ENCODE measurements around the gene ROCK1.

Gene ROCK1

DNA sequence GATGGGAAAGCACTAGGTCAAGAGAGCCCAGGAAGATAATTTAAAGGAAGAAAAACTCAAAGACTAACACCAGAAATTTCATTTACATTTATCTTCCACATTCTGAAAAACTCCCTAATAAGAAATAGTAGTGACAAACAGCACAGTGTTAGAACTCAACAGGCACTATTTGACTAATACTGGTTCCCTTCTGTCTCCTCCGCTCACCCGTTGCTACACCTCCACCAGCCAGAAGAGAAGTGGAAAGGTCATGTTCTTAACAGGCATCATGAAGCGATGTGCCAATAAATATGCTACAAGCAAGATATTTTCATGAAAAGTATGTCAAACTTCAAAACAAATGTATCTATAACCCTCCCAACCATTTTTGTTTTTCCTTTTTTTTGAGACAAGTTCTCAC lies 5.7 kb downstream of the ROCK1 start:
- no peak for DNase-seq (ENCODE audit: low spot score)

DNA sequence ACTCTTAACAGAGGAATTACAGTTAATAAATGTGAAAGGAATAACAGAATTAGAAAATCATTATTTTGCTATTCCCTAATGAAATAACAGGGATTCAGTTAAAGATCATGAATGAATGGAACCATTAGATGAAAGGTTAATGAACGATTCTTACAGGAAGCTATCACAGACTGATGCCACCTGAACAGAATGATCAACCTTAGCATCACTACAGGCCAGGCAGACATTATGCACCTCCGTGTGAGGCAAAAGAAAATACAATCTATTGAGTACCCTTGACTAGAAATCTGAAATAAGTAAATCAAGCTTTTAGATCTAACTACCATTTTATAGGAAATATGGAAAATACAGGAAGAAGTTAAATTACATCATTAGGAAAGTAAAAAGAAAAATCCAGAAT lies 10.4 kb downstream of the ROCK1 start:
- no peak for DNase-seq (ENCODE audit: low spot score)

DNA sequence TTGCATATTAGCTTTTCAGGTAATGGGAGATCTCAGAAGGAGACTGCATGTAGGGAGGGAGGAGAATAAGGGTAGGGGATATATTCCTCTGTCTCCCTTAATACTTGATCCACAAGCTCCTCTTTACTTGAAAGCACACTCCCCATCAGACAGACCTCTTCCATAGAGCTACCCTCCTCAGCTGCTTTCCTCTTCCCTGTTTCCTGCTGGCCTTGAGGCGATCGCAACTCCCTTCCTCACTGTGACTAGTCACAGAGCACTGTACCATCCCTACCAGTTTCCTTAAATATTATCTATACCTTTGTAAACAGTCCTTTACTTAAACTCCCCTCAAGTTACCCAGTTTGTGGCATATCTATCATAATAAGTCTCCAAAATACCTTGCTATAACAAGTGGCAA lies 10.9 kb downstream of the ROCK1 start:
- DNase-seq (ENCODE audit: low spot score): no peak

DNA sequence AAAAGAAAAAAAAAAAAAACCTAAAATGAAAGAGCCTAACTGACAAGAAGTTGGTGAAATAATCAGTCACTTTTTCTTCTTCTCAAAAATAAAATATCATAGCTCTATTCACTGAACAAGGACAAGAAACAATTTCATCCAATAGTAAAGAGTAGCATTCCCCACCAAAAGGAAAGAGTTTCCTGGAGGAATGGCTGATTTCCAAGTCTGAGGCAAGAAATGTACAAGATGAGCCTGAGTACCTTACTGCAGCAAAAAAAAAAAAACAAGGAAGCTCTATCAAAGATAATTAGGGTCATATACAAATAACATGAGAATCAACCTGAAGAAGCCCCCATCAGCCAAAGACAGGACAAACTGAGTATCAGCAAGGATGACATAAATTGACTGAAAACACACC lies 11.5 kb downstream of the ROCK1 start:
- DNase-seq (ENCODE audit: low spot score): no peak

DNA sequence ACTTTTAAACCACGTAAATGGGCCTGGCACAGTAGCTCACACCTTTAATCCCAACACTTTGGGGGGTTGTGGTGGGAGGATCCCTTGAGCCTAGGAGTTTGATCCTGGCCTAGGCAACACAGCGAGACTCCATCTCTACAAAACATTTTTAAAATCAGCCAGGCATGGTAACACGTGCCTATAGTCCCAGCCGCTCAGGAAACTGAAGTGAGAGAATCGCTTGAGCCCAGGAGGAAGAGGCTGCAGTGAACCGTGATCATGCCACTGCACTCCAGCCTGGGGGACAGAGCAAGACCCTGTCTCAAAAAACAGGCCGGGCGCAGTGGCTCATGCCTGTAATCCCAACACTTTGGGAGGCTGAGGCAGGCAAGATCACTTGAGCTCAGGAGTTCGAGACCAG lies 12.2 kb downstream of the ROCK1 start:
- no peak for DNase-seq (ENCODE audit: low spot score)

DNA sequence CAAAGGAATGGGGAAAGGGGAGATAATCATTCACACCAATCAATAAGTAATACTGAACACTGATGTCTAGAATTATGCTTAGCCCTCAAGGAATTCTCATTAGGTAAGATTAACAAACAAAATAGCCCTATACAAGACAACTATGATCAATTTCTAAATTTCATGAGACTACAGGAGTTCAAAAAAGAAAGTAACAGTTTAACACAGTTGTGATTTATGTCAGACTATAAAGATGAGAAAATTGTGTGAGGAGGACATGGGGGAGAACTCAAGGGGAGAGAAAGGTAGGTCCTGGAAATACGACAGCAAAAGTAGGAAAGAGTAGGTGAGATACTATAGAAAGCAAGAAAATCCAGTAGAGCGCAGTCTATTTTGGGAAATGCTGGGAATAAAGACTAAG lies 14.9 kb downstream of the ROCK1 start:
- DNase-seq (ENCODE audit: low spot score): no peak

DNA sequence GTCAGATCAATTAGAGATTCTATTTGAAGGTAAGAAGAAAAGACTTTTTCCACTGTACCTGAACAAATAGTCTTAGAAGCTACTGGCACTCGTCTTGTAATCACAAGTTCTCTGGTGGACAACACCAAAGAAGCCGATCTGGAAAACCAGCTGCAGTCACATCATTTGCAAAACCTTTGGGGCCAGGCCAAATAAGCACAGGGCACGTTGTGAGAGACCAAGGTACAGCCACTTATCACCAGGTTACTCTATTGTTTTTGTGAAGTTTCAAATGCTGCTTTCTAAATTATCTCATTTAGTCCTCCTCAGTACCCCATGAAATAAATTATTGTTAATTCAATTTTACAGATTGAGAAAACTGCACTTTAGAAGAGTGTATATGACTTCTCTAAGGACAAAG lies 18.5 kb downstream of the ROCK1 start:
- DNase-seq (ENCODE audit: low spot score): no peak

DNA sequence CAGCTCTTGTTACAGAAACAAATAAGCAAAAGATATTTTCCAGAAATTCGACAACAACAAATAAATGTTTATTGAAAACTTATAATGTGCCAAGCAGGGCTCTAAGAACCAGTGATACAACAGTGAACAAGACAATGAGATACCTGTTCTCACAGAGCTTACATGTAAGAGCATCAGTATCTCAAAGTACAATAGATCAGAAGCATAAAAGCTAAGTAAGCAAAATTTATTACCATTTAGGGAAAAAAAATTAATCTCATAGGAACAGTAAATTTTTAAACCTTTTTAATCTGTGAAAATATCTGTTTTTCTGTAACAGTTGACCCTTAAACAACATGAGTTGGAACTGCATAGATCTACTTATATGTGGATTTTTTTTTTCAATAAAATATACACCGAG lies 20.9 kb downstream of the ROCK1 start:
- no peak for DNase-seq (ENCODE audit: low spot score)

DNA sequence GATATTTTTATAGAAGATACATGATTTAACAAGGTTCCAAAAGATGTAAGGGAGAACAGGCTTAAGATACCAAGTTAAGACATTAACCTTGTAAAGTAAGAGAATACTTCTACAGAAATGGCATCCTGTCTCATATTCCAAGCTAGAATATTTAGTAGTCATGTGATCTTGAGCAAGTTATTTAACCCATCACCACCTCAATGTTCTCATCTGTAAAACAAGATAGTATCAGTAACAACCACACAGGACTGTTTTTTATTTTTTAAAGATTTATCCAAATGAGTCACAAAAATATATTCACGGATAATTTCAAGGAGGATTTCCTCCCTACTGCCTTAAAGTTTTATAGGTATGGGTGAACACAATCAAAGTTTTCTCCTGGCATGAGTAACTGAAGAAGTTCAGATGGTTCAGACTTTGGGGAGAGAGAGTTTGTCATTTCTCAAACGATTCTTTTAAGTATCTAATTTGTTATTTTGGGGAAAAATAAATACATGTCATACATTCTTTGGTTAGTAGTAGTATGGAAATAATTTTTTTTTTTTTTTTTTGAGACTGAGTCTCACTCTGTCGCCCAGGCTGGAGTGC lies 25.9 kb downstream of the ROCK1 start:
- DNase-seq (ENCODE audit: low spot score): no peak

DNA sequence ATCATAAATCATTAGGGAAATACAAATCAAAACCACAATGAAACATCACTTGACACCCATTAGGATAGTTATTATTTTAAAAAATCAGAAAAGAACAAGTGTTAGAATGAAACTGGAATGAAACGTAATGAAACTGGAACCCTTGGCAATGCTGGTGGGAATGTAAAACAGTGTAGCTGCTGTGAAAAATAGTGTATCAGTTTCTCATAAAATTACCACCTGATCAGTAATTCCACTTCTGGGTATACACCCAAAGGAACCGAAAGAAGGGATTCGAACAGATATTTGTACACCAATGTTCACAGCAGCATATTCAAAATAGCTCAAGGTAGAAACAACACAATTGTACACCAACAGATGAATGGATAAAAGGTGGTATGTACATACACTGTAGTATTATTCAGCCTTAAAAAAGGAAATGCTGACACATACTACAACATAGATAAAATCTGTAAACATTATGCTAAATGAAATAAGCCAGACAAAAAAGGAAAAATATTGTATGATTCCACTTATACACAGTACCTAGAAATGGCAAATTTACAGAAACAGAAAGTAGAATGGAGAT lies 27.0 kb downstream of the ROCK1 start:
- DNase-seq (ENCODE audit: low spot score): no peak

DNA sequence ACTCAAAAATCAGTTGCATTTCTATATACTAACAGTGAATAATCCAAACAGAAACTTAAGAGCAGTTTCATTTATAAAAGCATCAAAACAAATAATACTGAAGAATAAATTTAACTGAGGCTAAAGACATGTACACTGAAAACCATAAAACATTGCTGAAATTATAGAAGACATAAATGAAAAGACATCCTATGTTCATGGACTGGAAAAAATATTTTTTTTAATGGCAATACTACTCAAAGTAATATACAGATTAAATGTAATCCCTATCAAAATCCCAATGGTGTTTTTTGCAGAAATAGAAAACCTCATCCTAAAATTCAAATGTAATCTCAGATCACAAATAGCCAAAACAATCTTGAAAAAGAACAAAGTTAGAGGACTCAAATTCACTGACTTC lies 28.6 kb downstream of the ROCK1 start:
- DNase-seq (ENCODE audit: low spot score): no peak

DNA sequence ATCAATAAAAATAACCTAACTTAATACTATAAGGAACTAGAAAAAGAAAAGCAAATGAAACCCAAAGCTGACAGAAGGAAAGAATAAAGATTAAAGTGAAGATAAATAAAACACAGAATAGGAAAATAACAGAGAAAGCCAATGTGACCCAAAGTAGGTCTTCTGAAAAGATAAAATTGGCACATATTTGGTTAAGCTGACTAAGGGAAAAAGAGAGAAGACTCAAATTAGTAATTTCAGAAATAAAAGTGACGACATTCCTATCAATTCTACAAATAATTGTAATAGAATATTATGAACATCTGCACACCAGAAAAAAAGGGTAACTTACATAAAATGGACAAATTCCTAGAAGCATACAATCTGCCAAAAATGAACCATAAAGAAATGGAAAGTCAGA lies 30.2 kb downstream of the ROCK1 start:
- DNase-seq (ENCODE audit: low spot score): no peak

DNA sequence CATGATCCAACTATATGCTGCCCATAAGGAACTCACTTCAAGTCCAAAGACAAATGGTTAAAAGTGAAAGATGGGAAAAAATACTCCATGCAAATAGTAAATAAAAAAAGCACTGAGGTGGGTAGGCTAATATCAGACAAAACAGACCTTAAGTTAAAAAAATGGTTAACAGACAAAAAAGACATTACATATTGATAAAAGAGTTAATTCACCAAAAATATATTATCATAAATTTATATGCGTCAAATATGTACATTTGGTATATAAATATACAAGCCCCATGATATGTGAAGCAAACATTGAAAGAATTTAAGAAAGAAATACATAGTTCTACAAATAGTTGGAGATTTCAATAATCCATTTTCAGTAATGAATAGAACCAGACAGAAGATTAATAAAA lies 31.0 kb downstream of the ROCK1 start:
- no peak for DNase-seq (ENCODE audit: low spot score)

DNA sequence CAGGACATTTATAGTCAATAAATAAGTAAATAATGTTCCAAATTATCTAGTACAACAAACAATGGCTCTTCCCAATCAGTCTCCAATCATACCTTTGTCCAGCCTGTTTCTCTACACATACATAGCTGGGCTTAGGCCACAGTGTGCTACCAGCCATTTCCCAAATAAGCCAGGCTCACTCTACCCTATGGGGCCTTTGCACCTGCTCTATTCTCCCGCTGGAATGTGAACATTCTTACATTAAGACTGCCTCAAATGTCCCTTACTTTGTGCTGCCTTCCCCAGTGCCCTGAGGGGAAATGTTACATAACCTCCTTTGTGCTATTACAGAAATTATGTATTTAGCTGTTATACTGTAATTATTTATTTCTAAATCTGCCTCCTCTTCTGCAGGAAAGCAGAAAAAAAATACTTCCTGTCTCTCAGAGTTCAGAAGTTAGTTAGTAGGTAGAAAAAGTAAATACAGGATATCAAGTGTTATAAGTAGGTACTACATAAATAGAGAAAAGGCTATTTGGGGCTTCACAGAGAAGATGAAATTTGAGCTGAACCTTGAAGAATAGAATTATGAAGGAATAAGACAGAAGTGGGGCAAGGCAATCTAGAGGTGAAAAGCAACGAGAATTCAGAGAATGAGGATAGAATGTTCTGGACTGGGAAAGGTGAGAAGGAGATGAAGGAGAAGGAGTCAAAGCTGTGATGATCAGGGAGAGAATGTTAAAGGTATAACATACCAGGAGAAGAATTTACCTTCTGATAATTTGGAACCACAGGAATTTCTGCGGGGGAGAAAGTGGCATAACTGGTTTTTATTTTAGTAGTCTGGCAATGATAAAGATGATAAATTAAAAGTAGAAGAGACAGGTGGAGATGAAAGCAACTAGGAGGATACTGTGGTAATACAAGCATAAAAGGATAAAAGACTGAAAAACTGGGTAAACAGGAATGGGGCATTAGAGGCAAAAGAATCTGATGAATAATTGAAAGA lies 37.0 kb downstream of the ROCK1 start:
- DNase-seq (ENCODE audit: low spot score): no peak

DNA sequence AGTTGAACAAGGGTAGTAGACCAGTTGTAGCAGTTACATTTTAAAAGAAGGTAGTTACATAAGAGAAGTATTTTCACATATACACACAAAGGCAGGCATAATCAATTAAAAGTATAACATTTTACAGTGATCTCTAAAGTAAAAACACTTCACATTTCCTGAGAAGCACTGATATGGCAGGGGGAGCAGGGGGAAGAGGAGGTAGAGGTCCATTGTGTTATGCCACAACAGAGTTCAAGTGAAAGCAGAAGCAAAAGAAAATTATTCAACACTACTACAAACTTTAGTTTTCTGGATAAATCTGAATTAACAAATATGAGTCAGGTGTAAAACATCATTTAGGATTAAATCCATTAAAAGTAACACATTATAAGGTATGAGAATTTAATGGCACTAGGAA lies 38.4 kb downstream of the ROCK1 start:
- no peak for DNase-seq (ENCODE audit: low spot score)

DNA sequence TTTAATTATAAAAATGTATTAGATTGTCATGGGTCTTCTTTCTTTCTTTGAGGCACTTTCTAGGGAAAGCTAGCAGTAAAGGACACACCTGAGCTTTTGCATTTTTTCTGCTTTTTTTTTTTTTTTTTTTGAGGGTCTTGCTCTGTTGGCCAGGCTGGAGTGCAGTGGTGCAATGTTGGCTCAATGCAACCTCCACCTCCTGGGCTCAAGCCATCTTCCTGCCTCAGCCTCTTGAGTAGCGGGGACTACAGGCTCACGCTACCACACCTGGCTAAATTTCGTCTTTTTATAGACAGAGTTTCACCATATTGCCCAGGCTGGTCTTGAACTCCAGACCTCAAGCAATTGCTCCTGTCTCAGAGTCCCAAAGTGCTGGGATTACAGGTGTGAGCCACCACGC lies 40.5 kb downstream of the ROCK1 start:
- no peak for DNase-seq (ENCODE audit: low spot score)

DNA sequence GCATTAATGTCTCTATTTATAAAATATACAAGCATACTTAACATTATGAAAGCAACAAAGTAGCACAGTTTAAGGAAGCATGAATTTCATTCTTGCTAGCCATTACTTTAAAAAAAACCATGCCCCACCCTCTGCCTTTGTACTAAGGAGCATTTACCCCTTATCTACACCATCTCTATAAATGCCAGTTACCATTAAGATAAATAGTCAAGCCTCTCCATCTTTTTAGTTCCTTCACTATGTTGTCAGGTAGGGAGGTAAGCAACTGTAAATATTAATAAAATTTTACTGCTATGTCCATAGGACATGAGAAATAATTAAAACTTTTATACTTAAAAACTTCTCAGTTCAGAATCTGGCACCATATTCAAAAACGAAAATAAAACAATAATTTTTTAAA lies 42.1 kb downstream of the ROCK1 start:
- no peak for DNase-seq (ENCODE audit: low spot score)

DNA sequence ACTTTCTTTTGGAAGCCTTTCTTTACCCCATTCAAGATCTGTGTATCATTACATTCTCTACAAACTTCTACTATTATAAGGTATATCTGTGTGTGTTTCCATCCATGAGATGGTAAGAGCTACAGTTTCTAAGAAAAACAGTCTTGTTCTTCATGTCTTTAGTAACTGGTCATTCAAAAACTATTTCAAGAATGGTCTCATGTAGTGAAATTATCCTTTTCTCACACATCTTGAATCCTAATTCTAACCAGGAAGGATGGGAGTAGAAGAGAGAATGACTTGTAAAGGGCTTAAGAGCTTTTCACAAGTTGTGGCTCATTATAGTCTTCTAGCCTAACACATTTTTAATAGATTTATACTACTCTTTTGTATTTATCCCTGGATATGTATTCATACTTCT lies 47.3 kb downstream of the ROCK1 start:
- DNase-seq (ENCODE audit: low spot score): no peak

DNA sequence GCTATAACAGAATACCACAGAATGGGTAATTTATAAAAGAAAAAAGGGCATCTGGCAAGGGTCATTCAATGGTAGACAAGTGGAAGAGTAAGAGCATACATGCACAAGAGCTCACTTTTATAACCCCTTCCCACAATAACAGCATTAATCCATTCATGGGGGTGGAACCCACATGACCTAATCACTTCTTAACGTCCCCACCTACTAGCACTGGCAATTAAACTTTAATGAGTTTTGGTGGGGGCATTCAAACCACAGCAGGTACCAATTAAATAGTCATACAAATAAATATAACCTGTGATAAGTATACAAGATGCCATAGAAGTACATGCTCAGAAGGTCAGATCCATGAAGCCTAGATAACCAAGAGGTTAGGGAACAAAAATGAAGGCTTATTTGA lies 48.6 kb downstream of the ROCK1 start:
- no peak for DNase-seq (ENCODE audit: low spot score)

DNA sequence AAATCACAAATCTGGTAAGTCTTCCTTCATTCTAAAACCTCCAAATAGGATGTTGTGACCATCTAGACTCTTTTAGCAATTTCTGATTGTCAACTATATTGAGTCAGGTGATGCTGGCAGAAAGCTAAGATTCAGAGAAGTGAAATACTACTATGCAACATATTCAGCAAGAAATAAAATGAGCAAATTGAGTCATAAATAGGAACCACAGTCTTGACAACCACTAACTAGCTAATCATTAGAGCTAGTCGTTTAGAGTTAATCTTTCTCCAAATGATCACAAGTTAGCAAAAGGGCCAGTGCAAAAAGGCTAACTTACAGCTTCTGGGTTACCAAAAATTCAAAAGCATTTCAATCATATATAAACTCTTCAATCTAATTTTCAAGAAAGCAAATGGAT lies 54.5 kb downstream of the ROCK1 start:
- no peak for DNase-seq (ENCODE audit: low spot score)

DNA sequence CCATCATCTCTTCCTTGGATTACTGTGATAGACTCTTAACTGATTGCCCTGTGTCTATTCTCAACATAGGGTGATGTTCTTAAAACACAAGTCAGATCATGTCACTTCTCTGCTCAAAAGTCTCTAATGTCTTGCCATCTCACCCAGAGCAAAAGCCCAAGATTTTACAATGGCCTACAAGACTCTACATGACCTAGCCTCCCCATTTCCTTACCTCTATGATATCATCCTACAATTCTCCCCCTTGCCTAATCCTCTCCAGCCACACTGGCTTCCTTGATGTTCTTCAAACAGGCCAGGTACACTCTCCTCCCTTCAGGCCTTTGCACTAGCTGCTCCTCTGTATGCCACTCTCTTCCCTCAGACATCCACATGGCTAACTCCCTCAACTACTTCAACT lies 55.1 kb downstream of the ROCK1 start:
- no peak for DNase-seq (ENCODE audit: low spot score)

DNA sequence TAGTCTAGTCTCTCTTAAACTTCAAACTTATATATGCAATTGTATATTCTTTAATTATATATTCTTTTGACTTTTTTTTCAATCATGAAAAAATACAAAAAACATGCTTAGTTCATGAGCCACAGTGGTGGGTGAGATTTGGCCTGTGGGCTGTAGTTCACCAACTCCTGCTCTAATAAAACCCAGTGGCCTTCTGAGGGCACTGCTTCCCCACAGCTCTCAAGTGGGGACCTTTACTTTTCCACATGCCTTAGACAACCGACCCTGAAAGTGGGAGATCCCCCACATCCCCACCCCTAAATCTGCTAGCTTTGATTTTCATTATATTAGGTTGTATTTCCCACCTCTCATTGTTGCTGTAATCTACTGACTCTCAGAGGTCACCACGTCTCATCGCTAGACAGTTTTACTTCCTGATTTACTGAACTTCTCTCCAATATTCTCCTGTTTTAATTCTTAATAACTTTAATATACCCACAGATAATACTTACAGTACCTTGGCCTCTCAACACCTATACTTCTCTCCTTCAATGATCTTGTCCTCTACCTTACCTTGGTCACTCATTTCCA lies 57.3 kb downstream of the ROCK1 start:
- no peak for DNase-seq (ENCODE audit: low spot score)

DNA sequence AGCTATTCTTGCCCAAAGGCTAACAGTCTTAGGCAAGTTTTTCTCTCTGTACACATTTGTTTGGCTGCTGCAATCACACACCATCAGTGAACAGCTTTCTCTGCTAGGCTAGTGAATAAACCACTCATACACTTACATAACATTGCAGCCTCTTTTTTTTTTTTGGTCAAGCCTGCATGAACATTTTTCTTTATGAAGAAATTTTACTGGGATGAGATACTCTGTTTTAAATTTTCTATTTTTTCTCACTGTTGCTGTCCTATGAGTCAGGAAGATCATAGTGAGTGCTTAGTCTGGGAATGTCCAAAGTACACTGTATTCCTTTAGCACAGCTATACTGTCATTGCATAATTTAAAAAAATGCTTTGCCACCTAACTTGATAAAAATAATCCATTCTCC lies 58.5 kb downstream of the ROCK1 start:
- no peak for DNase-seq (ENCODE audit: low spot score)
